ENCODE data around the gene WNT9B.

DNA sequence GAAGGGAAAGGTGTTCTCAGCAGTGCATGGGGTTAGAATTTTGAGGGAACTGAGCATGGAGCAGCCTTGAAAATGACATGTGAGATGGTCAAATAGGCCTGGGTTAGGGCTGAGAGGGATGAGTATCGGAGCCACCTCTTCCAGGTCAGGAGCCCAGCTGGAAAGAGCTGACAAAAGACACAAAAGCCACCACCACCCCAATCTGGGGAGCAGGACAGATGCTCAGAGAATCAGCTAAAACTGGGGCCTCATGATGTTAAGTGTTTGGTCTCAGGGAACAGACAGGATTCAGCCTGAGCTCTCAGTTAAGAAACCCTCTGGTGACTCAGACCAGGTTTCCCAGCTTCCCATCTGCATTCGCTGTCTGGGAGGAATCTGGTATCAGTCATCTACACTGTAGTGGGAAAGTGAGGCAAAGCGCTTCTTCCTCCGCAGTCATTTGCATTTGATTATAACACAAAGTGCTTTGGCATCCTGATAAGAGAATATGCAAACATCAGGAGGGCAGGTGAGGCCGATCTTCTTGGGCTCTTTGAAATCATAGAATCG, 2.6 kb downstream of the WNT9B start:
- TF ChIP-seq EZH2 (IDR thresholded peaks at IDR 0.05; ENCODE audit: borderline replicate concordance, insufficient read depth, low read length, poor library complexity, severe bottlenecking) (no peak), POLR2AphosphoS5 (IDR thresholded peaks at IDR 0.05) (no peak), RAD21 (conservative IDR thresholded peaks at IDR 0.05) (no peak), EP300 (conservative IDR thresholded peaks at IDR 0.05; ENCODE audit: poor library complexity, severe bottlenecking) (no peak), TAF1 (IDR thresholded peaks at IDR 0.05; ENCODE audit: low read depth) (no peak), SMC3 (conservative IDR thresholded peaks at IDR 0.05; ENCODE audit: poor library complexity) (no peak), MXI1 (conservative IDR thresholded peaks at IDR 0.05; ENCODE audit: poor library complexity, severe bottlenecking) (no peak)
- TF ChIP-seq, protein P1, sequence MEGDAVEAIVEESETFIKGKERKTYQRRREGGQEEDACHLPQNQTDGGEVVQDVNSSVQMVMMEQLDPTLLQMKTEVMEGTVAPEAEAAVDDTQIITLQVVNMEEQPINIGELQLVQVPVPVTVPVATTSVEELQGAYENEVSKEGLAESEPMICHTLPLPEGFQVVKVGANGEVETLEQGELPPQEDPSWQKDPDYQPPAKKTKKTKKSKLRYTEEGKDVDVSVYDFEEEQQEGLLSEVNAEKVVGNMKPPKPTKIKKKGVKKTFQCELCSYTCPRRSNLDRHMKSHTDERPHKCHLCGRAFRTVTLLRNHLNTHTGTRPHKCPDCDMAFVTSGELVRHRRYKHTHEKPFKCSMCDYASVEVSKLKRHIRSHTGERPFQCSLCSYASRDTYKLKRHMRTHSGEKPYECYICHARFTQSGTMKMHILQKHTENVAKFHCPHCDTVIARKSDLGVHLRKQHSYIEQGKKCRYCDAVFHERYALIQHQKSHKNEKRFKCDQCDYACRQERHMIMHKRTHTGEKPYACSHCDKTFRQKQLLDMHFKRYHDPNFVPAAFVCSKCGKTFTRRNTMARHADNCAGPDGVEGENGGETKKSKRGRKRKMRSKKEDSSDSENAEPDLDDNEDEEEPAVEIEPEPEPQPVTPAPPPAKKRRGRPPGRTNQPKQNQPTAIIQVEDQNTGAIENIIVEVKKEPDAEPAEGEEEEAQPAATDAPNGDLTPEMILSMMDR (IDR thresholded peaks at IDR 0.05; ENCODE audit: poor library complexity, severe bottlenecking) = no peak
